Colonic mucosa (tissue), 4 donors: Measurements from ENCODE around the gene EEF1AKMT2. TPM values are rescaled to one million over a fixed set of nuclear protein-coding genes. Genes with fewer than 3 reads are reported as not detected.

Experiments
- DNase-seq: peaks from one replicate; pipeline ENCODE4 v3.0.0-alpha.2; 2020
- H3K27ac ChIP-seq: fragments of 200-600 bp; one replicate; pipeline ENCODE4 v1.8.0; 2021
- H3K27me3 ChIP-seq: fragments of 200-600 bp; one replicate; pipeline ENCODE4 v1.8.0; 2021
- H3K36me3 ChIP-seq: fragments of 200-600 bp; one replicate; pipeline ENCODE4 v1.8.0; 2021
- H3K4me1 ChIP-seq: fragments of 200-600 bp; one replicate; pipeline ENCODE4 v1.8.0; 2021; ENCODE audit warnings: mild to moderate bottlenecking
- H3K4me3 ChIP-seq: fragments of 200-600 bp; one replicate; pipeline ENCODE4 v1.8.0; 2021
- H3K9ac ChIP-seq, 2 donors: one replicate each; pipeline ENCODE4 v1.7.0; 2013; ENCODE audit warnings: control low read depth in 2 of 2, low read depth in 2 of 2, low read length in 2 of 2
- H3K9me3 ChIP-seq: fragments of 200-600 bp; one replicate; pipeline ENCODE4 v1.8.0; 2021
- intact Hi-C: fragments of 100-400 bp; cut with DNase I; formaldehyde crosslinking; loops from one replicate; pipeline ENCODE4 v1.14.1; 2022
- total RNA-seq, 2 donors: library from RNA; stranded (reverse); fragmentation: NEBNext Ultra II Directional in 1 of 2; extraction: Animal tissue kit (Norgen Biotek cat#: 25700) in 1 of 2; gene quantifications; one replicate each; pipeline ENCODE4 v1.2.1, GENCODE V29; 2021
- TF ChIP-seq, protein P1 (sequence below): fragments of 200-600 bp; IDR thresholded peaks from one replicate; pipeline ENCODE4 v1.8.0; 2022; ENCODE audit warnings: antibody characterized with exemption, mild to moderate bottlenecking
- donor health status: healthy.
- donor health status: DM: no; HTN: no; CAD: no.
- donor health status: DM: no; HTN: no; CAD: no.

EEF1AKMT2 gene
- total RNA-seq, 2 donors from 2014 or later = 14.7 to 16.5 TPM

DNA sequence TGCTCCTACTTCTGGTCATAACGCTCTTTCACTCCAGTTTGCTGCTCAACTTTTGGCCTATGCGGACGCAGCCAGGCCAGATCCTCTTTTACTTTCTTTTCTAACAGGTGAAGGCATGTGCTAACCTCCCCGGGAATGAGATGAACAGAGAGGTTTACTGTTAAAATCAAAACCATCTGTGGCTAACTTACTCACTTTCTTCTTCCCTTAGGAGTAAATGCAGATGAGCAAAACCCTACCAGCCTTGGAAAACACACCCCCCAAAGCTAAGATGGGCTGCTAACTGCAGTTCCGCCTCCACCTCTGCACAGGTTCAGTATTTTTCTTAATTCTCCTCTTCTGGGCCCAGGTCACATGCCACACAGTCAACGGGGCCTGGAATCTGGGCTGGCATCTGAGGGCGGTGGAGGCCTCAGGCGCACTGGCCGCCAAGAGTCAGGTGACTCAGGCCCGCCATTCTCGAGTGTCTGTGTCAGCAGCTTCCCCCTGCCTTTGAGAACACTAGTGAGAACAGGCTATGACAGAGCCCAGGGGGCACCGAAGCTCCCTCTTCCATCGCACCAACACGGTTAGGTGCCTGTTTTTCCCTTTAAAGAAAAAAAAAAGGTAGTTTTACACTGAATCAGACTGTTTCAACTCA is 58.6 kb downstream of the EEF1AKMT2 start:
- H3K9ac ChIP-seq = peak overlapping the region in 1 of 2 donors; percentile 16

DNA sequence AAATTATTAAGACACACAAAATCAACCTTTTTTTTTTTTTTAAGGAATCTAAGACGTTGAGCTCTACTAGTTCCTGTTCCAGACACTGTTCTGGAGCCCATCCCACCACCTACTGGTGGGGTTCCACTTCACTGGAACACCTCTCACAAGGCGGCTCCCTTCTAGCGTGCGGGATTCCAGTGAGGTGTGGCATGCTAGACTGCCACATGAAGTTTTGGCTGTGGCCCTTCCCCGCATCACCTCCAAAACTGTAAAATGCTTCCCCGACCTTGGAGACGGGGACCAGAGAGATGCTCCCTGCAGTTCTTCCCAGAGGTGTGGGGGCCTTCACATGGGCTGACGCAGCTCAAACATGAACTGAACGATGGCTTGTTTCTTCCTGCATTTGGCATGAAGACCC is 60.1 kb downstream of the EEF1AKMT2 start:
- DNase-seq = peak; percentile 22
- H3K27ac ChIP-seq = peak overlapping the region; percentile 43
- TF ChIP-seq, protein P1, sequence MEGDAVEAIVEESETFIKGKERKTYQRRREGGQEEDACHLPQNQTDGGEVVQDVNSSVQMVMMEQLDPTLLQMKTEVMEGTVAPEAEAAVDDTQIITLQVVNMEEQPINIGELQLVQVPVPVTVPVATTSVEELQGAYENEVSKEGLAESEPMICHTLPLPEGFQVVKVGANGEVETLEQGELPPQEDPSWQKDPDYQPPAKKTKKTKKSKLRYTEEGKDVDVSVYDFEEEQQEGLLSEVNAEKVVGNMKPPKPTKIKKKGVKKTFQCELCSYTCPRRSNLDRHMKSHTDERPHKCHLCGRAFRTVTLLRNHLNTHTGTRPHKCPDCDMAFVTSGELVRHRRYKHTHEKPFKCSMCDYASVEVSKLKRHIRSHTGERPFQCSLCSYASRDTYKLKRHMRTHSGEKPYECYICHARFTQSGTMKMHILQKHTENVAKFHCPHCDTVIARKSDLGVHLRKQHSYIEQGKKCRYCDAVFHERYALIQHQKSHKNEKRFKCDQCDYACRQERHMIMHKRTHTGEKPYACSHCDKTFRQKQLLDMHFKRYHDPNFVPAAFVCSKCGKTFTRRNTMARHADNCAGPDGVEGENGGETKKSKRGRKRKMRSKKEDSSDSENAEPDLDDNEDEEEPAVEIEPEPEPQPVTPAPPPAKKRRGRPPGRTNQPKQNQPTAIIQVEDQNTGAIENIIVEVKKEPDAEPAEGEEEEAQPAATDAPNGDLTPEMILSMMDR = no peak
- intact Hi-C loops = no loop called here
- H3K36me3 ChIP-seq = no peaks in the 10 kb centered on the region
- H3K27me3 ChIP-seq = no peaks in the 10 kb centered on the region
- no peak overlapping the region for H3K9ac ChIP-seq
- peaks cover 50% of the 10 kb centered on the region for H3K4me1 ChIP-seq
- H3K4me3 ChIP-seq = no peak overlapping the region
- no peaks in the 10 kb centered on the region for H3K9me3 ChIP-seq

More for the DNA sequence above, 58.6 kb downstream of the EEF1AKMT2 start:
- H3K27ac ChIP-seq = peak overlapping the region; percentile 43
- no peaks in the 10 kb centered on the region for H3K27me3 ChIP-seq
- TF ChIP-seq, protein P1 = no peak
- intact Hi-C loops = no loop called here
- peak; percentile 56 for DNase-seq
- H3K4me1 ChIP-seq = peaks cover 53% of the 10 kb centered on the region
- H3K9me3 ChIP-seq = no peaks in the 10 kb centered on the region
- no peak overlapping the region for H3K4me3 ChIP-seq
- H3K36me3 ChIP-seq = no peaks in the 10 kb centered on the region

DNA sequence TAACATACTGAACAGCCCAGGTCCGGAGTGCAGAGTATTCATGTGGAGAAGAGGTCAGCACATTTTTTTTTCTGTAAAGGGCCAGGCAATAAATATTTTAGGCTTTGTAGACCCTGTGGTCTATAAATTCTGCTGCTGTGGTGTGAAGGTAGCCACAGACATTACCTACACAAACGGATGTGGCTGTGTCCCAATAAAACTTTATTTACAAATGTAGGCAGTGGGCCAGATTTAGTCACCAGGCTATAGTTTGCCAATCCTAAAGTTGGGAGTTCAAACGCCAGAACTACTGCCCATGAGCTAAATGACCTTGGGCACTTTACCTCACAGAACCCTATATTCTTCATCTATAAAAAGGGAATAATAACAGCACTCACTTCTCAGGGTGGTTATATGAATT is 60.9 kb downstream of the EEF1AKMT2 start:
- no peak for DNase-seq
- intact Hi-C loops = no loop called here
- Histone ChIP-seq H3K27me3 (no peaks in the 10 kb centered on the region), H3K9ac (no peak overlapping the region), H3K36me3 (no peaks in the 10 kb centered on the region), H3K27ac (no peak overlapping the region), H3K9me3 (no peaks in the 10 kb centered on the region), H3K4me3 (no peak overlapping the region), H3K4me1 (peaks cover 43% of the 10 kb centered on the region)
- TF ChIP-seq, protein P1 = no peak

DNA sequence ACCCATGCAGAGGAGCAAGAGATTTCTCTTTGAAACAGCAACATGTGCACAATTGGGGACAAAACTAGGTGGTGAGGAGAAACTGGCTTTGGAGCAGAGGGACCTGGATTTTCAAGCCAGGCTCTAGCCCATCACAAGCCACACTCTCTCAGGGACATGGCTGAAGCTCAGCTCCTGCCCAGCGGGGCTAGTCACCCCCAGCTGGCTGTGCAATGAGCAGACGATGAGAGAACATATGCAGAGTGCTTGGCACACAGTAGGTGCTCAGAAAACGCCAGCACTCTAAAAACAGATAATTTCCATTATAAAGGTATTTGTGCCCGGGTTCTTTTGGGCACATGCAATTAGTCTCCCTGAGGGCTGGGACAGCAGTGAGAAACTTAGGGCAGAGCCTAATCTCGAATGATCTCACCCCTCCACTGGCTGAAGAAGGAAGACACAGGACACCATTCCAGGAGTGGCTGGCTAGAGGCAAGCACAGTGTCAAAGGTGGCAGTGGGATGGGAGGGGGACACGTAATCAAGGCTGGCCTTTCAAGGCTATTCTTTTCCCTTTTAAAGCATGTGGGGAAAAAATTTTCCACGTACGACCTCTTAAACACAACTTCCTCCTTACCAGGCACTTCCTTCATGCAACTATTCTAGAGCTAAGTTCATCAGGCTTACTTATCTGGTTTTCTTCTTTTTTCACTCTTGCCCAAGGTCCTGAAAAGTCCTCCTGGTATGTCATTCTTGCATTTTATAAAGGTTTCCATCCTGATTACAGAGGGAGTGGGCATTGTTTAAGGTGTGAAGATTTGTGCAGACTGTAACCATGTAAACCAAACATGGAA is 62.6 kb downstream of the EEF1AKMT2 start:
- intact Hi-C loops = no loop called here
- Histone ChIP-seq H3K4me1 (peaks cover 42% of the 10 kb centered on the region), H3K4me3 (no peak overlapping the region), H3K27me3 (no peaks in the 10 kb centered on the region), H3K9me3 (no peaks in the 10 kb centered on the region), H3K9ac (peak overlapping the region in 1 of 2 donors; percentile 31), H3K27ac (peak overlapping the region; percentile 77), H3K36me3 (no peaks in the 10 kb centered on the region)
- TF ChIP-seq, protein P1 = no peak
- no peak for DNase-seq

DNA sequence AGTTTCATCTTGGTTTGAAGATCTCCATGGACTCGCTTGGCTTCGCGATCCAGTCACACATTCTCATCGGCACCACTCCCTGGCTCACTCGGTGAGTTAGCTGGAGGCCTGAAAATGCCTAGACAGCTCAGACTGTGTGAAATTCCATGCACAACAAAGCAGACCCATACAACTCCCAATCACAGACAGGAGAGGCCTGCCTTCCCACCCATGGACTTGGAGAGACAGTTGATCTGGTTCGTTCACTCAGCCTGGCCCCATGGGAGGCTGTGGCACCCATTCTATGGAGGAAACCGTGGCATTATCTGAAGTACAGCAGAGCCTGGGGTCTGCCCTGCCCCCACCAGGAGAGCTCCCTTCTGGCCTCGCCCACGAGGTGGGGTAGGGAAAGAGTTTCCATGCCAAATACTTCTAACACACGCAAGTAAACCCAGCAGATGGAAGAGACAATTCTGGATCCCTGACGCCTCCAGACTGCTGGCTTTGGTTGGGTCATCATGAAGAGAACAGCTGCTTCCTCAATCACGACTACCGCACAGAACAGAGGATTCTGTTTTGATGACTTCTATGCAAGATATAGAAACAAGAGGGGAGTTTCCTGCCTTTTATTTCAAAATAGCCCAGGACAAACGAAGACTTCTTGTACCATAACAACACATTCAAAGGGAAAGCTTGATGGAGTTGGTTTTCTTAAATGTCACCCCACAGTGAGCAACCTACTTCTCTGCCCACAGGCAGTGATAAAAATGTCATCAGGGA is 63.4 kb downstream of the EEF1AKMT2 start:
- TF ChIP-seq, protein P1 = no peak
- Histone ChIP-seq H3K9me3 (no peaks in the 10 kb centered on the region), H3K27me3 (no peaks in the 10 kb centered on the region), H3K4me3 (no peak overlapping the region), H3K9ac (peak overlapping the region in 1 of 2 donors; percentile 1), H3K36me3 (no peaks in the 10 kb centered on the region), H3K27ac (peak overlapping the region; percentile 77), H3K4me1 (peaks cover 44% of the 10 kb centered on the region)
- intact Hi-C loops = no loop called here
- no peak for DNase-seq
